ENCODE measurements around the gene BSPRY. TPM values are rescaled to one million over a fixed set of nuclear protein-coding genes. Genes with fewer than 3 reads are reported as not detected.

The BSPRY gene
- polyA plus RNA-seq, 1 donor from 2014 or later, result not detected

GRCh38 chr9:113369855-113370140 is 20.5 kb downstream of the BSPRY start:
- Histone ChIP-seq H3K27me3 (ENCODE audit: insufficient read depth, low read depth, low read length) (no peaks in the 10 kb centered on the region), H3K9me2 (ENCODE audit: insufficient read depth, low read length) (no peaks in the 10 kb centered on the region)

GRCh38 chr9:113370806-113371325 is 21.5 kb downstream of the BSPRY start:
- Histone ChIP-seq H3K9me2 (ENCODE audit: insufficient read depth, low read length) (no peaks in the 10 kb centered on the region), H3K9ac (ENCODE audit: low read length) (no peak overlapping the region), H4K20me1 (ENCODE audit: insufficient read depth) (no peaks in the 10 kb centered on the region), H3K27me3 (ENCODE audit: insufficient read depth, low read depth, low read length) (no peaks in the 10 kb centered on the region), H3K27ac (ENCODE audit: low read length) (no peak overlapping the region), H3K79me2 (replicated peaks; ENCODE audit: insufficient read depth, low read length) (no peaks in the 10 kb centered on the region), H2AFZ (ENCODE audit: low read depth, low read length) (no peak overlapping the region), H3K4me2 (ENCODE audit: low read length) (no peak overlapping the region), H3K9me3 (ENCODE audit: low read length) (no peaks in the 10 kb centered on the region), H3K36me3 (ENCODE audit: insufficient read depth, low read length) (no peaks in the 10 kb centered on the region), H3F3A (ENCODE audit: insufficient read depth, low read length, poor library complexity, severe bottlenecking) (no peaks in the 10 kb centered on the region), H3K4me3 (ENCODE audit: low read length) (no peak overlapping the region)
- TF ChIP-seq REST (IDR thresholded peaks at IDR 0.05; ENCODE audit: borderline replicate concordance) (no peak), SMC3 (conservative IDR thresholded peaks at IDR 0.05; ENCODE audit: poor library complexity) (no peak), MXI1 (conservative IDR thresholded peaks at IDR 0.05; ENCODE audit: poor library complexity, severe bottlenecking) (no peak), POLR2AphosphoS5 (IDR thresholded peaks at IDR 0.05) (no peak), EZH2 (IDR thresholded peaks at IDR 0.05; ENCODE audit: borderline replicate concordance, insufficient read depth, low read length, poor library complexity, severe bottlenecking) (no peak), CTCF (IDR thresholded peaks at IDR 0.05; ENCODE audit: poor library complexity, severe bottlenecking) (no peak)

More at GRCh38 chr9:113369855-113370140, 20.5 kb downstream of the BSPRY start:
- Histone ChIP-seq H2AFZ (ENCODE audit: low read depth, low read length) (no peak overlapping the region), H3K4me3 (ENCODE audit: low read length) (no peak overlapping the region), H4K20me1 (ENCODE audit: insufficient read depth) (no peaks in the 10 kb centered on the region), H3K79me2 (replicated peaks; ENCODE audit: insufficient read depth, low read length) (no peaks in the 10 kb centered on the region), H3K4me2 (ENCODE audit: low read length) (no peak overlapping the region), H3K9ac (ENCODE audit: low read length) (no peak overlapping the region), H3K27ac (ENCODE audit: low read length) (no peak overlapping the region), H3F3A (ENCODE audit: insufficient read depth, low read length, poor library complexity, severe bottlenecking) (no peaks in the 10 kb centered on the region), H3K36me3 (ENCODE audit: insufficient read depth, low read length) (no peaks in the 10 kb centered on the region), H3K9me3 (ENCODE audit: low read length) (no peaks in the 10 kb centered on the region)
- TF ChIP-seq CTCF (IDR thresholded peaks at IDR 0.05; ENCODE audit: poor library complexity, severe bottlenecking) (no peak), REST (IDR thresholded peaks at IDR 0.05; ENCODE audit: borderline replicate concordance) (no peak), SMC3 (conservative IDR thresholded peaks at IDR 0.05; ENCODE audit: poor library complexity) (no peak), EP300 (conservative IDR thresholded peaks at IDR 0.05; ENCODE audit: poor library complexity, severe bottlenecking) (no peak), EZH2 (IDR thresholded peaks at IDR 0.05; ENCODE audit: borderline replicate concordance, insufficient read depth, low read length, poor library complexity, severe bottlenecking) (no peak), RAD21 (conservative IDR thresholded peaks at IDR 0.05) (no peak), MXI1 (conservative IDR thresholded peaks at IDR 0.05; ENCODE audit: poor library complexity, severe bottlenecking) (no peak), TAF1 (IDR thresholded peaks at IDR 0.05; ENCODE audit: low read depth) (no peak), POLR2AphosphoS5 (IDR thresholded peaks at IDR 0.05) (no peak)

Measured in neural cell (in vitro differentiated cells).